Brain microvascular endothelial cell (primary cell): ENCODE data around the gene SMIM35.

Source experiments
- DNase-seq: peaks from one replicate; pipeline ENCODE4 v3.0.0-alpha.2; 2020
- H3K27ac ChIP-seq: fragments of 250-450 bp; sonication (Bioruptor Pico); 2 replicates; pipeline ENCODE4 v1.5.1; 2020; ENCODE audit warnings: mild to moderate bottlenecking, moderate library complexity
- H3K27me3 ChIP-seq: fragments of 250-450 bp; sonication (Bioruptor Pico); replicated peaks from 2 replicates; pipeline ENCODE4 v1.5.1; 2020; ENCODE audit warnings: mild to moderate bottlenecking
- H3K36me3 ChIP-seq: fragments of 250-450 bp; sonication (Bioruptor Pico); replicated peaks from 2 replicates; pipeline ENCODE4 v1.5.1; 2020; ENCODE audit warnings: mild to moderate bottlenecking
- H3K4me3 ChIP-seq: 2 replicates; pipeline ENCODE4 v1.5.1; 2011; ENCODE audit warnings: low read depth, mild to moderate bottlenecking, control low read depth, low read length, moderate library complexity
- in situ Hi-C: cut with HindIII; loops from 2 replicates; pipeline ENCODE4 v1.10.0; 2017; ENCODE audit warnings: low sequenced_read_pairs, low pct_ligation_motif_present
- TF ChIP-seq, protein P1 (sequence below): IDR thresholded peaks from 2 replicates; pipeline ENCODE4 v1.5.1; 2011; ENCODE audit warnings: low read depth, mild to moderate bottlenecking, moderate library complexity, low read length, control low read depth, inconsistent platforms; ENCODE audit errors: missing control alignments

SMIM35 gene

DNA sequence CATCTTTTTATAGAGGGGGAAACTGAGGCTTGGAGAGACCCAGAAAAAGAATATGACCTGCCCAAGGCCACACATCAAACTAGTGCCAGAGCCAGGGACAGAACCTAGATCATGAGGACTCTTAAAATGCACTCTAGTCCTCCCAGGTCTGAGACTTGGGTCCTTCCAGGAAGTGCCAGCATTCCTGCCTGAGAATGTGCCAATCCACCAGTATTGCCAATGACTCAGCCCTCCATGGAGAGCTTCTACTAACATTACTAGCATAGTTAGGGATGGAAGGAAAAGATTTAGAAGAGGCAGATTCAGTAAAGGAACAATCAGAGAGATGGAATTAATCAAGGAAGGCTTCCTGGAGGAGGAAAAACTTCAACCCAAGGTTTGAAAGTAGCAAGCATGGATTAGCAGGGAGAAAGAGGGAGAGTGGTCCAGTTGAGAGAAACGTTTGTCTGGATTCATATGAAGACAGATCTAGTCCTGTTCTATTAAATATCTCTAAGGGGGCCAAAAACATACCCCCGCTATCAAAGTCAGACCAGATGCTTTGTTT is 20.1 kb upstream of the SMIM35 start:
- H3K27me3 ChIP-seq: no peaks in the 10 kb centered on the region
- H3K4me3 ChIP-seq: no peak overlapping the region
- H3K27ac ChIP-seq: no peak overlapping the region
- no peak for DNase-seq
- no peaks in the 10 kb centered on the region for H3K36me3 ChIP-seq
- TF ChIP-seq, protein P1, sequence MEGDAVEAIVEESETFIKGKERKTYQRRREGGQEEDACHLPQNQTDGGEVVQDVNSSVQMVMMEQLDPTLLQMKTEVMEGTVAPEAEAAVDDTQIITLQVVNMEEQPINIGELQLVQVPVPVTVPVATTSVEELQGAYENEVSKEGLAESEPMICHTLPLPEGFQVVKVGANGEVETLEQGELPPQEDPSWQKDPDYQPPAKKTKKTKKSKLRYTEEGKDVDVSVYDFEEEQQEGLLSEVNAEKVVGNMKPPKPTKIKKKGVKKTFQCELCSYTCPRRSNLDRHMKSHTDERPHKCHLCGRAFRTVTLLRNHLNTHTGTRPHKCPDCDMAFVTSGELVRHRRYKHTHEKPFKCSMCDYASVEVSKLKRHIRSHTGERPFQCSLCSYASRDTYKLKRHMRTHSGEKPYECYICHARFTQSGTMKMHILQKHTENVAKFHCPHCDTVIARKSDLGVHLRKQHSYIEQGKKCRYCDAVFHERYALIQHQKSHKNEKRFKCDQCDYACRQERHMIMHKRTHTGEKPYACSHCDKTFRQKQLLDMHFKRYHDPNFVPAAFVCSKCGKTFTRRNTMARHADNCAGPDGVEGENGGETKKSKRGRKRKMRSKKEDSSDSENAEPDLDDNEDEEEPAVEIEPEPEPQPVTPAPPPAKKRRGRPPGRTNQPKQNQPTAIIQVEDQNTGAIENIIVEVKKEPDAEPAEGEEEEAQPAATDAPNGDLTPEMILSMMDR: no peak
- in situ Hi-C loops: no loop called here

DNA sequence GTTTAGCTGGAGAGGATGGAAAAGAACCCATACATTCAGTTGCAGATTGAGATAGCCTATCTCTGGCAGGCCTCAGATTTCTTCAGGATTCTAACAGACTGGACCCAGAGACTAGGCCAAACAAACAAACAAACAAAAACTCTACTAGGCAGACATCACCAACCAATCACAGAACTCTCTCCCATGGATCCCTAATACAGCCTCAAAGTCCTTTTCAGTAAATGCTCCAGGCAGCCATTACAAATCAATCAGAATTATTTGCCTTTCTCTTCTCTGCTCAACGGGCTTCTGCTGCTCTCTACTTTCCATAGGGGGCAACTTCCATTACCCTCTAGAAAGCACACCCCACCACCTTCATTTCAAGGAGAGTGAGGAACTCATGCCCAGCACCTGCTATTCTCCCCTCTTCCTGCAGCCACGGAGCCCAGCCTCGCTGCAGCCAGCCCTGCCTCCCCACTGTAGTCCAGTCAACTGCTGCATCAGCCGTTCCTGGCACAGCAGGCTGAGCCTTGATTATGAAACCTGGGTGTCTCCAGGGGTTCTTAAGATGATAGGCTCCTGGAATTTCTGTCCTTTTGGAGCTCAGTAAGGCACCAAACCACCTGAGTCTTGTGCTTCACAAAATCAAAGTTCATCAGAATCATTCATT is 19.0 kb upstream of the SMIM35 start:
- Histone ChIP-seq H3K4me3 (no peak overlapping the region), H3K27ac (no peak overlapping the region), H3K27me3 (no peaks in the 10 kb centered on the region), H3K36me3 (no peaks in the 10 kb centered on the region)
- in situ Hi-C loops: no loop called here
- no peak for DNase-seq
- TF ChIP-seq, protein P1: no peak

GRCh38 chr11:118104491-118104890 is 17.7 kb upstream of the SMIM35 start:
- Histone ChIP-seq H3K27me3 (no peaks in the 10 kb centered on the region), H3K27ac (no peak overlapping the region), H3K4me3 (no peak overlapping the region), H3K36me3 (no peaks in the 10 kb centered on the region)
- in situ Hi-C loops: no loop called here
- TF ChIP-seq, protein P1: no peak
- no peak for DNase-seq

GRCh38 chr11:118102721-118103261 is 16.0 kb upstream of the SMIM35 start:
- no peaks in the 10 kb centered on the region for H3K27me3 ChIP-seq
- in situ Hi-C loops: no loop called here
- no peak for DNase-seq
- H3K27ac ChIP-seq: no peak overlapping the region
- TF ChIP-seq, protein P1: no peak
- H3K36me3 ChIP-seq: no peaks in the 10 kb centered on the region
- no peak overlapping the region for H3K4me3 ChIP-seq

DNA sequence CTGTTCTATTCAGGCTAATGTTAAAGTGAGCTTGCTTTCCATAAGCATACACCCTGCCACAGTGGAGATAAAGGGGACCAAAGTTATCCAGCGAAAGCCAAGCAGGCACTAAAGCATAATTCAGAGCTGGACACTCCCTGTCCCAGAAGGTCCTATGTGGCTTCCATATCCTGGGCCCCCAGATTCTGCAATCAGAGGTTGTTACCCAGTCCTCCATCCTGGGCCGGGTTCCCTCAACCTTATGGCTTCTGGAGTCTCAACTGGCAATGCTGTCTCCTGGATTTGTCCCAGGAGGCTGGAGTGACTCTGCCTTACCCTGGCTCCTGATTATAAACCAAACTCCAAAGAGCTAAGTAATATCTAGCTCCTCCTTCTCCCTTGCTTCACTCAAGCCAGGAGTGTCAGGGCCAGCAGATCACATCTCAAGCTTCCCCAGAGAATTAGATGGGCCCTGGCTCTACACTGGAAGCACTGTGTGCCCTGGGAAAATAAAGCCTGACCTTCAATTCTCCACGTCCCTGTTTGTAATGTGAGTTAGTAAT is 14.0 kb upstream of the SMIM35 start:
- H3K4me3 ChIP-seq: no peak overlapping the region
- in situ Hi-C loops: no loop called here
- H3K27ac ChIP-seq: no peak overlapping the region
- DNase-seq: no peak
- TF ChIP-seq, protein P1: no peak
- no peaks in the 10 kb centered on the region for H3K27me3 ChIP-seq
- no peaks in the 10 kb centered on the region for H3K36me3 ChIP-seq
